PFSK-1 (cell line): ENCODE measurements around the gene TRIL.

ENCODE experiments used
- POLR2AphosphoS5 ChIP-seq: IDR thresholded peaks from 2 replicates; pipeline ENCODE4 v1.6.1; 2012; ENCODE audit warnings: low read depth, mild to moderate bottlenecking, control low read depth, low read length, moderate library complexity
- SIN3A ChIP-seq: IDR thresholded peaks from 2 replicates; pipeline ENCODE4 v1.6.1; 2012; ENCODE audit warnings: mild to moderate bottlenecking, low read length, moderate library complexity, borderline replicate concordance; ENCODE audit not compliant: insufficient read depth
- TAF1 ChIP-seq: IDR thresholded peaks from 2 replicates; pipeline ENCODE4 v1.6.1; 2012; ENCODE audit warnings: low read length, control low read depth, borderline replicate concordance; ENCODE audit not compliant: insufficient read depth
- TF ChIP-seq, protein P1 (sequence below), 2 experiments: IDR thresholded peaks; 2 replicates each; pipeline versions ENCODE4 v1.6.1 to v1.8.0; 2011 to 2012; ENCODE audit warnings: low read depth in 2 of 2, low read length in 2 of 2, control low read depth in 1 of 2, inconsistent platforms in 1 of 2, mild to moderate bottlenecking in 1 of 2, moderate library complexity in 1 of 2; ENCODE audit not compliant: insufficient read depth in 1 of 2

DNA sequence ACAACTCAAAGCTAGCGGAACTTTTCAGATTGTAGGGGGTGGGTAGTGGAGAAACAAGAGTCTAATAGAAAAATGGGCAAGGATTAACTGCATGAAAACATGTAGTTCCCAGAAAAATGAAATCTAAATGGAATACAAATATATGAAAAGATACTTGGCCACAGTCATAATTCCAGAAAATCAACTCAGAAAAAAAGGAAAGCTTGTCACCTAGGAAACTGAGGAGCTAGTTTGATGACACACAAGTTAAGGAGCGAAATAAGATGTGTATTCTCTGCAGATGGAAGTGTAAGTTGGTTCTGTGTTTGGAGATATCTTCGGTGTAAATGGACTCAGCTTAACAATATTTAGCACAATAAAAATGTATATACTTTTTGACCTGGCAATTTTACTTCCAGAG, 52.7 kb downstream of the TRIL start:
- TF ChIP-seq, protein P1, sequence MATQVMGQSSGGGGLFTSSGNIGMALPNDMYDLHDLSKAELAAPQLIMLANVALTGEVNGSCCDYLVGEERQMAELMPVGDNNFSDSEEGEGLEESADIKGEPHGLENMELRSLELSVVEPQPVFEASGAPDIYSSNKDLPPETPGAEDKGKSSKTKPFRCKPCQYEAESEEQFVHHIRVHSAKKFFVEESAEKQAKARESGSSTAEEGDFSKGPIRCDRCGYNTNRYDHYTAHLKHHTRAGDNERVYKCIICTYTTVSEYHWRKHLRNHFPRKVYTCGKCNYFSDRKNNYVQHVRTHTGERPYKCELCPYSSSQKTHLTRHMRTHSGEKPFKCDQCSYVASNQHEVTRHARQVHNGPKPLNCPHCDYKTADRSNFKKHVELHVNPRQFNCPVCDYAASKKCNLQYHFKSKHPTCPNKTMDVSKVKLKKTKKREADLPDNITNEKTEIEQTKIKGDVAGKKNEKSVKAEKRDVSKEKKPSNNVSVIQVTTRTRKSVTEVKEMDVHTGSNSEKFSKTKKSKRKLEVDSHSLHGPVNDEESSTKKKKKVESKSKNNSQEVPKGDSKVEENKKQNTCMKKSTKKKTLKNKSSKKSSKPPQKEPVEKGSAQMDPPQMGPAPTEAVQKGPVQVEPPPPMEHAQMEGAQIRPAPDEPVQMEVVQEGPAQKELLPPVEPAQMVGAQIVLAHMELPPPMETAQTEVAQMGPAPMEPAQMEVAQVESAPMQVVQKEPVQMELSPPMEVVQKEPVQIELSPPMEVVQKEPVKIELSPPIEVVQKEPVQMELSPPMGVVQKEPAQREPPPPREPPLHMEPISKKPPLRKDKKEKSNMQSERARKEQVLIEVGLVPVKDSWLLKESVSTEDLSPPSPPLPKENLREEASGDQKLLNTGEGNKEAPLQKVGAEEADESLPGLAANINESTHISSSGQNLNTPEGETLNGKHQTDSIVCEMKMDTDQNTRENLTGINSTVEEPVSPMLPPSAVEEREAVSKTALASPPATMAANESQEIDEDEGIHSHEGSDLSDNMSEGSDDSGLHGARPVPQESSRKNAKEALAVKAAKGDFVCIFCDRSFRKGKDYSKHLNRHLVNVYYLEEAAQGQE (IDR thresholded peaks at IDR 0.05; ENCODE audit: insufficient read depth in 1 of 2, low read depth in 2 of 2, low read length in 2 of 2), result no peak
- TF ChIP-seq POLR2AphosphoS5, result no peak
- TF ChIP-seq TAF1, result no peak
- no peak for TF ChIP-seq SIN3A
